Fibroblast of mammary gland (primary cell): ENCODE results near the gene RHOT1.
A peak's percentile ranks its signal among the peaks of the same experiment; 100 is the strongest.
"Not testable (repeated sequence)": the region's sequence is repeated elsewhere in the genome, so short reads cannot be mapped to it uniquely, and the experiment has no call there.

Source experiments
- DNase-seq: peaks from one replicate; pipeline ENCODE4 v3.0.0-alpha.2; 2010; ENCODE audit warnings: low read depth
- H3K4me3 ChIP-seq: 2 replicates; pipeline ENCODE4 v1.5.1; 2011; ENCODE audit warnings: low read depth, mild to moderate bottlenecking, low read length, moderate library complexity; ENCODE audit not compliant: control insufficient read depth
- TF ChIP-seq, protein P1 (sequence below): conservative IDR thresholded peaks from 2 replicates; pipeline ENCODE4 v1.5.1; 2011; ENCODE audit warnings: low read depth, low read length, inconsistent platforms; ENCODE audit not compliant: control insufficient read depth, insufficient read depth

RHOT1 gene

DNA sequence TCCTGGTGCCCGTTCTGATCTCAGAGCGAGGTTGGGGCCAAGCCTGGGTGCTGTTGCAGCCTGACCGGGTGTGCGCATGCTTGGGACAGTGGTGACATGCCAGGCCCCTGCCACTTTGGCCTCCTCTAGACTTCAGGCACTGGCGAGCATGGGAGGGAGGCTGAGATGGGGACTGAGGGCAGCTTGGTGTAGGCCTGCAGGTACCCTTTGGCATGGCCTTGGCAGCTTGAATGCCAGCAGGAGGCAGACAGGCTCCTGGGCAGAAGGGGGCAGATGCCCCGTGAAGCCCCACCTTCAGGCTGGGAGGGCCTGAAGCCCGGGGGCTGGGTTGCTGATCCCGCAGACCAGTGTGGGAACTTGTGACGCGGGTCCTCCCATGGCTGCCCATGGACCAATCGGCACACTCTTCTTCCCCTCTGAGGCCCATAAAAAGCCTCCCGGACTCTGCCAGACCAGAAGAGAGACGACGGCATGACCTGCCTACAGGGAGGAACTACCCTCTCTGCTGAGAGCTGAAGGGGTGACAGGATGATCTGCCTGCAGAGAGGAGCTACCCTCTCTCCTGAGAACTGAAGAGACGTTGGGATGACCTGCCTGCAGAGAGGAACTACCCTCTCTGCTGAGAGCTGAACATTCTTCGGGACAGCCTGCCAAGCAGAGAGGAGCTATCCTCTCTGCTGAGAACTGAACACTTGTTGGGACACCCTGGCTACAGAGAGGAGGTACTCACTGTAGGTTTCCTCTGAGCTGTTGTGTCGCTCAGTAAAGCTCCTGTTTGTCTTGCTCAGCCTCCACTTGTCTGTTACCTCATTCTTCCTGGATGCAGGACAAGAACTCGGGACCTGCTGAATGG is 17.5 kb downstream of the RHOT1 start:
- TF ChIP-seq, protein P1, sequence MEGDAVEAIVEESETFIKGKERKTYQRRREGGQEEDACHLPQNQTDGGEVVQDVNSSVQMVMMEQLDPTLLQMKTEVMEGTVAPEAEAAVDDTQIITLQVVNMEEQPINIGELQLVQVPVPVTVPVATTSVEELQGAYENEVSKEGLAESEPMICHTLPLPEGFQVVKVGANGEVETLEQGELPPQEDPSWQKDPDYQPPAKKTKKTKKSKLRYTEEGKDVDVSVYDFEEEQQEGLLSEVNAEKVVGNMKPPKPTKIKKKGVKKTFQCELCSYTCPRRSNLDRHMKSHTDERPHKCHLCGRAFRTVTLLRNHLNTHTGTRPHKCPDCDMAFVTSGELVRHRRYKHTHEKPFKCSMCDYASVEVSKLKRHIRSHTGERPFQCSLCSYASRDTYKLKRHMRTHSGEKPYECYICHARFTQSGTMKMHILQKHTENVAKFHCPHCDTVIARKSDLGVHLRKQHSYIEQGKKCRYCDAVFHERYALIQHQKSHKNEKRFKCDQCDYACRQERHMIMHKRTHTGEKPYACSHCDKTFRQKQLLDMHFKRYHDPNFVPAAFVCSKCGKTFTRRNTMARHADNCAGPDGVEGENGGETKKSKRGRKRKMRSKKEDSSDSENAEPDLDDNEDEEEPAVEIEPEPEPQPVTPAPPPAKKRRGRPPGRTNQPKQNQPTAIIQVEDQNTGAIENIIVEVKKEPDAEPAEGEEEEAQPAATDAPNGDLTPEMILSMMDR, result no peak
- DNase-seq, result no peak
- H3K4me3 ChIP-seq, result no peak overlapping the region

DNA sequence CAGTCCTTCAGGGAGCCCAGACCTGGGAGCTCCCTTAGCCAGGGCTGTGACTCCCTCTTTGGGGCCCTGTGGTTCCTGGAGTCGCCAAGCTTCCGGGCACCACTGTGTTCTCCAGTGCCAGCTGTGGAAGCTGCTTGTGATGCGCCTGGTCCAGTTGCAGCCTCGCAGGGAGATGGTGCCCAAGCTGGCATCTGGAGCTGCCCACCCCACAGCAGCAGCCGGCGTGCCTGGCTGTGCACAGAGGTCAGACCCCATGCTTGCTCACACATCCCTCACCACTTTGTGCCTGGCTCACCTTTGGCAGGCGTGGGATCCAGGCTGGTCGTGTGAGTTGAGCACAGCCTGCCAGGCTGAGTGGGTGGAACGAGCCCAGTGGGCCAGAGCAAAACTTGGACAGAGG is 18.2 kb downstream of the RHOT1 start:
- TF ChIP-seq, protein P1, result no peak
- H3K4me3 ChIP-seq, result no peak overlapping the region
- no peak for DNase-seq

DNA sequence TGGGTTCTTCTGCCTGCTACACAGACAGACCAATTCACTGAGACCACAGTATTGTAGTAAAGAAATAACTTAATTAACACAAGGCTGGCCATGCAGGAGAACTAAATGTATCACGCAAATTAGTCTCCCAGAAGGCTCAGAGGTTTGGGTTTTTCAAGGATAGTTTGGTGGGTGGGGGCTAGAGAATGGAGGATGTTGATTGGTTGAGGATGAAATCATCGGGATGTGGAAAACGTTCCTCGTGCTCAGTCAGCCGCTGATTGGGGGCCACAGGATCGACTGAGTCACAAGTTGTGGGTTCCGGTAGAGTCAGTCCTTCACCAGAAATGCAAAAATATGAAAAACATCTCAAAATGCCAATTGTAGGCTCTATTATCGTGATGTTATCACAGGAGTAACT is 18.7 kb downstream of the RHOT1 start:
- TF ChIP-seq, protein P1, result no peak
- DNase-seq, result peak; percentile 19
- no peak overlapping the region for H3K4me3 ChIP-seq

DNA sequence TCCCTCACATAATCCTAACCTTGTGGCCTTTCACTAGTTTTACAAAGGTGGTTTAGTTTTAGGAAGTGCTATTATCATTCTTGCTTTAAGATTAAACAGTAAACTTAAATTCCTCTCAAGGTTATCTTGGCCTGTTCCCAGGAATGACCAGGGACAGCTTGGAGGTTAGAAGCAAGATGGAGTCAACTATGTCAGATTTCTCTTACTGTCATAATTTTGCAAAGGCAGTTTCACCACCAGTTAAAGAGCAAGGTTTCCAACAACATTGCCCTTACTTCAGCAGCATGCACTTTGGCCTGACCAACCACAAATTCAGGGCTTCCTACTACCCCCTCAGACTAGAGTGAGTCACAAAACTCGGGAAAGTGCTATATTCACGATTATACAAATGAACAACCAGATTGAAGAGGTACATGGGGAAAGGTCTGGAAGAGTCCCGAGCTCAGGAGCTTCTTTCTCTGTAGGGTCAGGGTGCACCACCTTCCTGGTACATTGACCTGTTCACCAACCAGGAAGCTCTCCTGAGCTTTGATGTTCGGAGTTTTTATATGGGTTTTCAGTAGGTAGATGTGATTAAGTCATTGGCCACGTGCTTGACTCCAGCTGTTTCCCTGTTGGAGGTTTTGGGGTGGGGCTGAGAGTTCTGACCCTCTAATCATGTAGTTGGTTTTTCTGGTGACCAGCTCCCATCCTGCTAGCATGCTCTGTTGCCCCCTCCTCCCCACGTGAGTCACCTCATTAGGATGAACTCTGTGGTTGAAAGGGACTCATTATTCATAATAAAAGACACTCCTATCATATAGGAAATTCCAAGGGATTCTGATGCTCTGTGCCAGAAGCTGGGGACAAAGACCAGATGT is 19.4 kb downstream of the RHOT1 start:
- TF ChIP-seq, protein P1, result no peak
- no peak overlapping the region for H3K4me3 ChIP-seq
- DNase-seq, result peak; percentile 95

DNA sequence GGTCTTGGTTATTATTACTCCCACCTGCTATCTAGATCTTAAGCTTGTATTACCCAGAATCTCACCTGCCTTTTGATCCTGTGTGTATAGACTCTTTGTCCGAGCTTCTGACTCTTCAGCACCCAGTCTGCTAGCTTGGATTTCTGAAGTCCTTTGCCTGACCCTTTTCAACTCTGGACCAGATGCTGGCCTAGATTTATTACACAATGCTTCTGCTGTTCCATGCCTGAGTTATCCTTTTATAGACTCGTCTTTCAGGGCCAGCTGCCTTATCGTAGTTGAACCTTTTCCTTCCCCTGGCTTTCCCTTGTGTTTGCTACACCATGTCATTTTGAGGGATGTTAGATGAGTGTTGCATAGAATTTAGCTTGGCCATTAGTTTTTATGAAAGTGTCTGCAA is 32.6 kb downstream of the RHOT1 start:
- TF ChIP-seq, protein P1, result no peak
- DNase-seq, result no peak
- H3K4me3 ChIP-seq, result no peak overlapping the region

DNA sequence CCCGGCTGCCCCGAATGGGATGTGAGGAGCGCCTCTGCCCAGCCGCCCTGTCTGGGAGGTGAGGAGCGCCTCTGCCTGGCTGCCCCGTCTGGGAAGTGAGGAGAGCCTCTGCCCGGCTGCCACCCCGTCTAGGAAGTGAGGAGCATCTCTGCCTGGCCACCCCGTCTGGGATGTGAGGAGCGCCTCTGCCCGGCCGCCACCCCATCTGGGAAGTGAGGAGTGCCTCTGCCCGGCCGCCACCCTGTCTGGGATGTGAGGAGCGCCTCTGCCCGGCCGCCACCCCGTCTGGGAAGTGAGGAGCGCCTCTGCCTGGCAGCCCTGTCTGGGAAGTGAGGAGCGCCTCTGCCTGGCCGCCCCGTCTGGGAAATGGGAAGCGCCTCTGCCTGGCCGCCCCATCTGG is 36.4 kb downstream of the RHOT1 start:
- not testable (repeated sequence) for H3K4me3 ChIP-seq, DNase-seq

DNA sequence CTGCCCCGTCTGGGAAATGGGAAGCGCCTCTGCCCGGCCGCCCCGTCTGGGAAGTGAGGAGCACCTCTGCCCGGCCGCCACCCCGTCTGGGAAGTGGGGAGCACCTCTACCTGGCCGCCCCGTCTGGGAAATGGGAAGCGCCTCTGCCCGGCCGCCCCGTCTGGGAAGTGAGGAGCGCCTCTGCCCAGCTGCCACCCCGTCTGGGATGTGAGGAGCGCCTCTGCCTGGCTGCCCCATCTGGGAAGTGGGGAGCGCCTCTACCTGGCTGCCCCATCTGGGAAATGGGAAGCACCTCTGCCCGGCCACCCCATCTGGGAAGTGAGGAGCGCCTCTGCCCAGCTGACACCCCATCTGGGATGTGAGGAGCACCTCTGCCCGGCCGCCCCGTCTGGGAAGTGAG is 36.8 kb downstream of the RHOT1 start:
- DNase-seq, H3K4me3 ChIP-seq: not testable (repeated sequence)

DNA sequence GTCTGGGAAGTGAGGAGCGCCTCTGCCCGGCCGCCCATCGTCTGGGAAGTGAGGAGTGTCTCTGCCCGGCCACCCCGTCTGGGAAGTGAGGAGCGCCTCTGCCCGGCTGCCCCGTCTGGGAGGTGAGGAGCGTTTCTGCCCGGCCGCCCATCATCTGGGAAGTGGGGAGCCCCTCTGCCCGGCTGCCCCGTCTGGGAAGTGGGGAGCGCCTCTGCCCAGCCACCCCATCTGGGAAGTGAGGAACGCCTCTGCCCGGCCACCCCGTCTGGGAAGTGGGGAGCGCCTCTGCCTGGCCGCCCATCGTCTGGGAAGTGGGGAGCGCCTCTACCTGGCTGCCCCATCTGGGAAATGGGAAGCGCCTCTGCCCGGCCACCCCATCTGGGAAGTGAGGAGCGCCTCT is 37.2 kb downstream of the RHOT1 start:
- not testable (repeated sequence) for H3K4me3 ChIP-seq, DNase-seq

DNA sequence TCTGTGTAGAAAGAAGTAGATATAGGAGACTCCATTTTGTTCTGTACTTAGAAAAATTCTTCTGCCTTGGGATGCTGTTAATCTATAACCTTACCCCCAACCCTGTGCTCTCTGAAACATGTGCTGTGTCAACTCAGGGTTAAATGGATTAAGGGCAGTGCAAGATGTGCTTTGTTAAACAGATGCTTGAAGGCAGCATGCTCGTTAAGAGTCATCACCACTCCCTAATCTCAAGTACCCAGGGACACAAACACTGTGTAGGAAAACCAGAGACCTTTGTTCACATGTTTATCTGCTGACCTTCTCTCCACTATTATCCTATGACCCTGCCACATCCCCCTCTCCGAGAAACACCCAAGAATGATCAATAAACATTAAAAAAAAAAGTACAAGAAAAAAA is 38.0 kb downstream of the RHOT1 start:
- H3K4me3 ChIP-seq, DNase-seq: not testable (repeated sequence)
